ENCODE measurements around the gene CTNNBIP1. TPM values are rescaled to one million over a fixed set of nuclear protein-coding genes. Genes with fewer than 3 reads are reported as not detected.
A peak's percentile ranks its signal among the peaks of the same experiment; 100 is the strongest.

The CTNNBIP1 gene
- total and polyA plus RNA-seq, 9 of the 15 experiments (the other 6 are each of a cell fraction or from before 2014, with no cell fraction given), result 0.65 to 29.2 (median 14.7) TPM

DNA sequence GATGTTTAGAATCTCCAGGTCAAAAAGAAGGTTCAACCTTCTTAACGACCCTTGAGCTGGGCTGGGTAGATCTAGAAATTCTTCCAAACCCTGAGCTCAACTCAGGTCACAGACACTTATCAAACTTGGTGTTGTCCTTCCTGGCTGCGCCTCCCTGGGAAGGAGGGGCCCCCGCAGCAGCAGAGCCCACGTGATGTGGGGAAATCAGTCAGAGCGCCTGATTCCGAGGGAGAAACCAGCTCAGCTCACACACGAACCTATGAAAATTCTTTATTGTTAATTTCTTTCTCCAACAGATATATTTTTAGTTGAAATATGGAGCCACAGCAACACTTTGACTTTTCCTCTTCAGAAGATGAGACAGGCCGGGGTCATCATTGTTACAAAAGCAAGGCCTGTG, 62.0 kb downstream of the CTNNBIP1 start (continued):
- TF ChIP-seq, protein P1, sequence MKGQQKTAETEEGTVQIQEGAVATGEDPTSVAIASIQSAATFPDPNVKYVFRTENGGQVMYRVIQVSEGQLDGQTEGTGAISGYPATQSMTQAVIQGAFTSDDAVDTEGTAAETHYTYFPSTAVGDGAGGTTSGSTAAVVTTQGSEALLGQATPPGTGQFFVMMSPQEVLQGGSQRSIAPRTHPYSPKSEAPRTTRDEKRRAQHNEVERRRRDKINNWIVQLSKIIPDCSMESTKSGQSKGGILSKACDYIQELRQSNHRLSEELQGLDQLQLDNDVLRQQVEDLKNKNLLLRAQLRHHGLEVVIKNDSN (CRISPR knock-in tag; IDR thresholded peaks at IDR 0.05), result 0 out of 2 replicates have a peak, but pooled peaks have one; percentile 27
- TF ChIP-seq KAT7 (CRISPR knock-in tag; IDR thresholded peaks at IDR 0.05; ENCODE audit: borderline replicate concordance) (no peak), ETV1 (tag; conservative IDR thresholded peaks at IDR 0.05; ENCODE audit: low read depth) (peak; percentile 21; the same call in 1 of the 2 replicates)

GRCh38 chr1:9847269-9847668, 62.8 kb downstream of the CTNNBIP1 start:
- Histone ChIP-seq H3K27me3 (ENCODE audit: control insufficient read depth in 2 of 2, insufficient read depth in 2 of 2, low read length in 2 of 2) (peaks cover under 1 to 6% of the 10 kb centered on the region in 2 experiments; a peak in 3 of 5 replicates), H3K9ac (ENCODE audit: insufficient read depth in 1 of 2, low read depth in 2 of 2, low read length in 2 of 2) (no peak overlapping the region; a peak in 1 of 4 replicates), H3K79me2 (ENCODE audit: control insufficient read depth, insufficient read depth, low read length) (no peaks in the 10 kb centered on the region), H2AFZ (ENCODE audit: low read depth, low read length) (no peak overlapping the region), H3K9me1 (ENCODE audit: control insufficient read depth, insufficient read depth, low read length) (no peaks in the 10 kb centered on the region), H3K36me3 (ENCODE audit: control insufficient read depth, insufficient read depth, low read length) (no peaks in the 10 kb centered on the region), H3K27ac (ENCODE audit: extremely low read depth, low read depth, low read length) (no peak overlapping the region), H3K4me1 (replicated peaks in 1 of 2; ENCODE audit: control insufficient read depth in 2 of 2, insufficient read depth in 2 of 2, low read length in 2 of 2) (peaks cover 10 to 61% of the 10 kb centered on the region in 2 experiments; a peak in 4 of 5 replicates), H4K20me1 (replicated peaks; ENCODE audit: control insufficient read depth, insufficient read depth, low read length) (no peaks in the 10 kb centered on the region), H3K9me3 (replicated peaks; ENCODE audit: control insufficient read depth, insufficient read depth, low read depth, low read length) (no peaks in the 10 kb centered on the region), H3K4me2 (ENCODE audit: insufficient read depth, low read length) (no peak overlapping the region), H3K4me3 (no peak overlapping the region)
- no TSS peak for BruUV-seq (replicated peaks)
- POLR2A ChIA-PET, result interaction anchor here (0.6 to 1.9 kb wide), 9 partner anchors 9 to 278 kb away, joined by 3 to 6 read pairs (median 3); no protein-coding TSS in a partner anchor
- ATAC-seq, result no peak
- 22% methylated on average over 2 of the region's 2 CpGs for WGBS (ENCODE audit: insufficient coverage, low coverage, missing lambda C conversion rate)
- no peak for DNase-seq (ENCODE audit: extremely low read depth in 1 of 4, low spot score in 3 of 4)
- no peak for TF ChIP-seq FOXJ2 (tag; IDR thresholded peaks at IDR 0.05)
- no peak for TF ChIP-seq ZNF3 (CRISPR knock-in tag; IDR thresholded peaks at IDR 0.05)
- TF ChIP-seq BCOR (IDR thresholded peaks at IDR 0.05), result peak; percentile 88
- peak; percentile 87 for TF ChIP-seq RBM25 (IDR thresholded peaks at IDR 0.05; ENCODE audit: low read depth, low read length, severe bottlenecking)
- peak; percentile 30 for TF ChIP-seq ZFP36 (IDR thresholded peaks at IDR 0.05; ENCODE audit: low read depth, low read length, partially characterized antibody)
- FAIRE-seq, result peak; percentile 15
- in situ Hi-C loops (cut with MboI), result no loop called here
- intact Hi-C loops (cut with micrococcal nuclease), result no loop called here
- CTCF ChIA-PET (ENCODE audit: low intra/inter-chr PET ratio), result interaction anchor here (0.7 kb wide), 1 partner anchor 63 kb away, joined by 3 read pairs; no protein-coding TSS in a partner anchor
